AG04449 (cell line): ENCODE results near the gene C6.
"Not testable (repeated sequence)": the region's sequence is repeated elsewhere in the genome, so short reads cannot be mapped to it uniquely, and the experiment has no call there.

Experiments used
- CTCF ChIA-PET: fragments of 350-600 bp; formaldehyde crosslinking; extraction: SDS; loops from one replicate; lab custom pipeline; 2021; ENCODE audit warnings: antibody characterized with exemption; lab: Yijun Ruan, JAX
- POLR2A ChIA-PET: fragments of 400-600, 350-600 bp; formaldehyde crosslinking; extraction: SDS; loops from one replicate; lab custom pipeline; 2020; ENCODE audit warnings: antibody characterized with exemption, inconsistent platforms; lab: Yijun Ruan, JAX
- DNase-seq: peaks from one replicate; pipeline ENCODE4 v3.0.0-alpha.2; 2010; ENCODE audit warnings: low read depth, low spot score
- H3K4me3 ChIP-seq: 2 replicates; pipeline ENCODE4 v1.5.1; 2011; ENCODE audit warnings: low read depth, mild to moderate bottlenecking, control low read depth, low read length
- CTCF ChIP-seq: IDR thresholded peaks from one replicate; pipeline ENCODE4 v1.5.1; 2011; ENCODE audit warnings: mild to moderate bottlenecking, moderate library complexity, low read length, control low read depth, inconsistent platforms; ENCODE audit not compliant: insufficient read depth; ENCODE audit errors: missing control alignments

C6 gene

GRCh38 chr5:41194339-41194738, 19.0 kb downstream of the C6 start:
- POLR2A ChIA-PET = no interaction called here
- TF ChIP-seq CTCF = no peak
- H3K4me3 ChIP-seq = no peak overlapping the region
- DNase-seq = no peak
- CTCF ChIA-PET = no interaction called here

GRCh38 chr5:41193456-41194205, 19.7 kb downstream of the C6 start:
- TF ChIP-seq CTCF = no peak
- CTCF ChIA-PET = no interaction called here
- no peak for DNase-seq
- no peak overlapping the region for H3K4me3 ChIP-seq
- POLR2A ChIA-PET = no interaction called here

DNA sequence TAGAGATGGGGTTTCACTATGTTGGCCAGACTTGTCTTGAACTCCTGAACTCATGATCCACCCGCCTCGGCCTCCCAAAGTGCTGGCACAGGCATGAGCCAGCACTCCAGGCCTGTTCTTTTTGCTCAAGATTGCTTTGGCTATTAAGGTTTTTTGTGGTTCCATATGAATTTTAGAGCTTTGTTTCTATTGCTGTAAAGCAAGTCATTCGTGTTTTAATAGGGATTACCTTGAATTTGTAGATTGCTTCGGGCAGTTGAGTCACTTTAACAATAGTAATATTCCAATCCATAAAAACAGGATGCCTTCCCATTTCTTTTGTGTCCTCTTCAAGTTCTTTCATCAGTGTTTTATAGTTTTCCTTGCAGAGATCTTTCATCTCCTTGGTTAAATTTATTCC, 22.1 kb downstream of the C6 start:
- no peak overlapping the region for H3K4me3 ChIP-seq
- DNase-seq = no peak
- POLR2A ChIA-PET = no interaction called here
- no peak for TF ChIP-seq CTCF
- CTCF ChIA-PET = no interaction called here

- no peak for TF ChIP-seq CTCF
- no peak for DNase-seq
- POLR2A ChIA-PET = no interaction called here
- no peak overlapping the region for H3K4me3 ChIP-seq
- CTCF ChIA-PET = no interaction called here
Observed at GRCh38 chr5:41186143-41186542, 27.2 kb downstream of the C6 start.

DNA sequence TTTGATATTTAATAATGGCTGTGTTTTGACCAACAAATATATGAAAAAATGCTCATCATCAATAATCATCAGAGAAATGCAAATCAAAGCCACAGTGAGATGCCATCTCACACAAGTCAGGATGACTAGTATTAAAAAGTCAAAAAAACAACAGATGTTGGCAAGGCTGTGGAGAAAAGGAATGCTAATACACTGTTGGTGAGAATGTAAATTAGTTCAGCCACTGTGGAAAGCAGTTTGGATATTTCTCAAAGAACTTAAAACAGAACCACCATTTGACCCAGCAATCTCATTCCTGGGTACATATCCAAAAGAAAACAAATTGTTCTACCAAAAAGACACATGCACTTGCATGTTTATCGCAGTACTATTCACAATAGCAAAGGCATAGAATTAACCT, 30.0 kb downstream of the C6 start:
- CTCF ChIA-PET, POLR2A ChIA-PET, DNase-seq, H3K4me3 ChIP-seq: not testable (repeated sequence)

DNA sequence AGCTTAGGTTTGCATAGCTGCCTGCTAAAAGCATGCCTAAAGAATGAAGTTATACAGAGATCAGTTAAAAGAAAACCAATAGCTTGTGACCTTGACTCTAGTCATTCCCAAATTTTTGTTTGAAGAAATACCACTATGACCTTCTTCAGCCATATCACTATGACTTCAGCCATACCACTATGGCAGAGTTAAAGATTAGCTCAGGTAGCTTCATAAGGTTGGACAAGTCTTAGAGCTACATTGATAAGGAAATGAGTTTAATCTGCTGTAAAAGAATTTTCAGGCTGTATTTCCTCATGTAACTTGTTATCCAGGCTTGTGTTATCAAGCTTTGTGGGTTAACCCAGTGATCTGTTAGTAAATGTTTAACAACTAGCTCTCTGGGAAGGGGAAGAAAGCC, 30.7 kb downstream of the C6 start:
- ChIA-PET CTCF (no interaction called here), POLR2A (no interaction called here)
- no peak overlapping the region for H3K4me3 ChIP-seq
- no peak for TF ChIP-seq CTCF
- DNase-seq = no peak
